GM21529 (cell line): ENCODE measurements around the gene CAV3.

Experiments used
- ATAC-seq: cut with Tn5 transposase; IDR thresholded peaks from one replicate; pipeline ENCODE4 v1.9.1; 2021; ENCODE audit not compliant: unreplicated experiment

Gene CAV3

DNA sequence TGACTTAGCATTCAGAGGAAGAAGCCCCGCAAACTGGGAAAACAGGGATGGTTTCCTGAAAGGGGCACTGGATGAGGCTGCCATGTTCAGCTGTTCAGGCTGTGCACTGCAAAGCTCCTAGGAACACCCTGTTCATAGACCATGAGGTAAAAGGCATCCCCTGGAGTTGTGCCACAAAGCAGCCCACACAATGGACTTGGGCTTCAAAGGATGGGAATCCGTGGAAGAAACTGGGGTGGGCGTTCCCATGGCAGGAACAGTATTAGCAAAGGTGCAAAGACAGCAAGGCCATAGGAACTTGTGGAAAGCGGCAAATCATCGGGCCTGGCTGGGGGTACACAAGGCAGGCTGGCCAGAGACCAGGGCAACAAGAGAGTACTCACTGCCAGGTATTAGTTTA lies 26.9 kb downstream of the CAV3 start:
- no peak for ATAC-seq

DNA sequence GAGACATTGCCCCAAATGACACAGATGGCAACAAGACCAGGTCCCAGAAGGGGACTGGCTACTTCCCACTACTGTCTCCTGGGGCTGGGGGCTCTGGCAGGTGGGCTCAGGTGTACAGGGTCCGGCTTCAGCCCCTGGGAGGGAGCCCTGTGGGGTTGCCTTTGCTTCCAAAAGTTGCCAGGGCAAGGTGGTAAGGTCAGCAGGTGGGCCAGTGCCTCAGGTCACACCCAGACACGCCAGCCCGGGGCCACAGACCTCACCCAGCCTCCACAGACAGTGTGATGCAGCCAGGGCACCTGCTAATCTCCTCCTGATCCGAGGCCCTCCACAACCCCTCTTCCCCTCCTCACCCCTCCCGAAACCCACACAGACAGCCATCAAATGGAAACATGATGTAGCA lies 28.3 kb downstream of the CAV3 start:
- no peak for ATAC-seq

DNA sequence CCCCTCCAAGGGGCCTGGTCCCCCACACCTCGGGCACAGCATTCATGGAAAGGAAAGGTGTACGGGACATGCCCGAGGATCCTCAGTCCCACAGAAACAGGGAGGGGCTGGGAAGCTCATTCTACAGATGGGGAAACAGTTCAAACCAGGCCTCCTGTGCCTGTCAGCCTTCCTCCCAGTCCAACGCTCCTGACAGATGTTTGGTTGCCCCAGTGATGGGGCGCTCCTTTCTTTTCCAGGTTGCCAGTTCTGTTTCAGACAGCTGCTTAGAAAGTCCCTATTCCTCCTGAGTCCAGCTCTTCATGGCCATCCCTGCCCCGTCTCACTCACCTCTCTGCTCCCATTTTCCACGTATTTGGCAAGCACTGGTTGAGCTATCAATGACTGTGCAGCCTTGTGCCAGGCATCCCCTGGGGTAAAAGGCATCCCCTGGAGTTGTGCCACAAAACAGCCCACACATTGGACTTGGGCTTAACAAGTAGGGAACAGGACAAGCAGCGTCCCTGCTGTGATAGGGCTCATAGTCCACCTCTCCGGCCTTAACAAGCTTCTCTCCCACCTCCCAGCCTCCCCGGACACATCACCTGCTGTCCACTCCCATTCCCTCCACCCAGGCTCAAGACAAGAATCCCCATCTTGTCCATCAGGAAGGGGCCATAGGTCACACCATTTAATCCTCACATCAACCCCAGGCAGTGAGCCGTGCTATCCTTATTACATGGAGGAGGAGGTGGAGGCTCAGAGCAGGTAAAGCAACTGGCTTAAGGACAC lies 29.2 kb downstream of the CAV3 start:
- ATAC-seq = no peak

DNA sequence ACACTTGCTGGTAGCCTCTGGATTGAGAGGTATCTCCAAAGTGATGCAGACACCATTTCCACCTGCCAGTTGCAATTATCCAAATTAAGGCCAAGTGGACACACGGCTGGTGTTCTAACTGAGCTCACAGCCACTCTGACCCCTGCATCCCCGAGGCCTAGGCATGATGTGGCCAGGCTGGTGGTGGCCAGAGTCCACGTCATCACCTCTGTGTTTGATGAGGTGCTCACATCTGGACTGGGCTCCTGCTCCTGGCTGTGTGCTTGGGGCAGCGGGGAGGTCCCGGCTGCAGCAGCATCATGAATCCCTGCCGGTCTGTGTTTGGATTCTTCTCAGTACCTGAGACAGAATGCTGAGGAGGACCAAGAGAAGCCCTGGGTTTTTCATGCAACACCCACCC lies 30.9 kb downstream of the CAV3 start:
- ATAC-seq = no peak

DNA sequence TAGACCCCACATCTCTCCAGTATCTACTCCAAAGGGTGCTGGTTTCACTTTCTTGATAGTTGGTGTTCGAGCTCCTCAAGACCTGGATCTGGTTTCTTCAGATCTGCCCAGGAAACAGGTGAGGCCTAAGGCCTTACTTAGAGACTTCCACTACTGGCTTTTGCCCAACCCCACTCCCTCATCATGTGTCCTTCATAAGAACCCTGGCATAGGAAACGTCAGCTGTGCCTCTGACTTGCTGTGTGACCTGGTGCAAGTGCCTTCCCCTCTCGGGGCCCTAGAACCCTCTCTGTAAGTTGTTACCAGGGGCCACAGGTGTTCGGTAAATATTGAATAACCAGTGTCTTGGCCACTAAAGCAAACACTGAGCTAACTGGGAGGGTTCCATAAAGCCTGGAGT lies 31.9 kb downstream of the CAV3 start:
- ATAC-seq = no peak

DNA sequence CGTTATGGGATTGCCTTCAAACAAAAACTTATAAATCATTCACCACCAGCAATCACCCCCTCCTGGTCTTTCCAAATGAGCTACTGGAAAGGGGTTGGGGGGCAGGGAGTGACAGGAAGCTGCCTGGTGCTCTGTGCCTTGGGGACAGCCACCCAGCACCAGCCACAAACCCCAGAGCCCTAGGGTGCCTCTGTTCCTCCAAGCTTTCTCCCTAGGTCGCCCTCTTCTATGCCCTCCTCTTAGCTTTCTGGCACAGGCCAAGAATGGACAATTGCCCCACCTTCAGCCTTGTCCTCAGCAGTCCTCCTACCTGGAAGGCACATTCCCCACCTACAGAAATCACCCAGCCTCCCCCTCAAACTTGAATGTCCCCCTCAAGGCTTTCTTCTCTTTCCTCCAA lies 32.5 kb downstream of the CAV3 start:
- ATAC-seq = no peak

DNA sequence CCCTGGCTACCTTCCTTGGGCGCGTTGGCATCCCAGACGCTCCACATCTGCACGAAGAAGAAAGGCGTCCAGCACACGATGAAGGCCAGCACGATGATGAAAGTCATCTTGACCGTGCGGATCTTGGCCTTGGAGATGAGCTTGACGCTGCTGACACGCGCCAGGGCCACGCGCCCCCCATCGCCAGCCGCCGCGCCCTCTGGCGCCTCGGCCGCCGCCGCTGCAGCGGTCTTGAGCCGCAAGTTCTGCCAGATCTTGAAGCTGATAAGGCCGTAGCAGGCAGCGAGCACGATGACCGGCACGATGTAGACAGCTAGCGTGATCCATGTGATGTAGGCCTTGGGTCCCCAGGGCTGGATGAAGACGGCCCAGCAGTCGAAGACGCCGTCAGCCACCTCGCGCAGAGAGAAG lies 33.7 kb downstream of the CAV3 start:
- no peak for ATAC-seq

DNA sequence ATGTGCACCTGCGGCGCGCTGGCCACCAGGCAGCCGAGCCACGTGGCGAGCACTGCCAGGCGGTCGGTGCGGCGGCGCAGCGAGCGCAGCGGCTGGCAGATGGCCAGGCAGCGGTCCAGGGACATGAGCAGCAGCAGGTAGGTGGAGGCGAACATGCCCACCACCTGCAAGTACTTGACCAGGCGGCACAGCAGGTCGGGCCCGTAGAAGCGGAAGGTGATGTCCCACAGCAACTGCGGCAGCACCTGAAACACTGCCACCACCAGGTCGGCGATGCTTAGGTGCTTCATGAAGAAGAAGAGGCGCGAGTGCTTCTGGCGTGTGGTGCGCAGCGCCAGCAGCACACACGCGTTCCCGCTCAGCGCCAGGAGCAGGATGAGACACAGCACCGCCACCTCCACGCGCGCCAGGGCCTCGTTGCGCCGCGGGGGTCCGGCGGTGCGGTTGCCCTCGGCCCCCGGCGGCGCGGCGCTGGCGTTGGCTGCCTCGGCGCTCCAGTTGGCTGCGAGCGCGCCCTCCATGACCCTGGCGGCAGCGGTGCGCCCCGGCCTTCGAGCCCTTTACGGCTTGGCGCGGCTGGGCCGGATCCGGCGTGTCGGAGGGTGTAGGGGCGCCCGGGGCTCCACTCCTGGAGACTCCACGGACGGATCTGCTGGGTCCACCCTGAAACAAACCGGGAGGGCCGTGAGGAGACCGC lies 34.2 kb downstream of the CAV3 start:
- peak; percentile 47 for ATAC-seq

DNA sequence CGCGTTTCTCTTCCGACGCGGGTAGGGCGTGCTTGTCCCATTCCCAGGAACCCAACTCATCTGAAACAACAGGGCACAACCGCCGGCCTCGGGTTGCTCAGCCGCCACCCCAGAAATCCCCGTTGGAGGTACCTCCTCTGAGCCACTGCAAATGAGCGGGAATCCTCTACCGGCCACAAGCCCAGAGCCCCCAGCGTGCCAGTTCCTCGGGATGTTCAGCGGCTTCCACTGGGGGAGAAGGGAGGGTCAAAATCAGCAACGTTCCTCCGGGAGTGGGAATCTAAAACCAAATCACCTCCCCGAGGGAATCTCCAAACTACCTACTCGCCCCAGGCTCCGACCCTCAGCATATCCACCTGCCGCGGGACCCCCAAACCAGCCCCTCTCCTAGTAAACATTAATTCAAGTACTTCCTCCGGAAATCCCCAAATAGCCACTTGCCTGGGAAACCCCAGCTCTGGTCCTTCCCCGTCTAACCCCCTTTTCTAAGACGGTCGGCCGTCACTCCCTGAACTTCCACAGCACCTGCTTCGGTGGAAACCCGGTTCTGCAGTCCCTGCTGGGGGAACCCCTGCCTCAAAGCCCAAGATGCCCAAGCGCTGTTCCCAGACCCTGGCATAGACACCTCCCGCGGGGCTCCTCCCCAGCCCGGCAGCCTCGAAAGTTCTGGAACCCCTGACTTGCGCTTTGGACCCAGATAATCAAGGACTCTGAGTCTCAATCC lies 34.9 kb downstream of the CAV3 start:
- peak; percentile 34 for ATAC-seq

DNA sequence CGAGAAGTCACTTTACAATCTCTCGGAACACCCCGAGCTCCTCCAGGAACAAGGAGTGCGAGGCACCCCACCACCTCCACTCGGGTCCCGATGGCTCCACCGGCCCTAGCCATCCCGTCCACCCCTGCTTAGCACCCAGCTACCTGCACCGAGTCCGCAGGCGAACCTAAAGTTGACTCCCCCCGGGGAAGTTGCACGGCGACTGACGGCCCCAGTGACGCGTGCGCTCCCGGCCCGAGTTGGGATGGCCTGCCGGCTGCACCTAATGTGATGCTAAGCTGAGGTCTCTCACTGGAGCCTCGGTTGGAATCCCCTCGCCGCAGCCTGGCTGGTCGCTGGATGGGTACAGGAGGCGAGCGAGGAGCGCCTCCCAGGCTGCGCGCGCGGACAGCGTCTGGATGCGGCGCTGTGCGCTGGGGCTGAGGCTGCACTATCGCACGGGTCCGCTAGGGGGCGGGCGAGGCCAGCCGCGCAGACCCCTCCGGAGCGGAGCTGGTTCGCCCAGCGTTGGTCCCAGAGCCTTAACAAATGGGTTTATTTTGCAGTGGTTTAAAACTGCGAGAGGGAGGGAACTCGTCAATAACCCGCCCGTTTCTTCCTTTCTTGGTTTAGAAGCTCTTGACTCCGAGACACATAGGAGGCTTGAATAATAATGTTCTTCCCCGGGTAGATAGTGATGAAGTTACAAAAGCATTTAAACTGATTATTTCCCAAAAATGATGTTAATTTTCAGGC lies 35.7 kb downstream of the CAV3 start, which contains the start of gene OXTR:
Gene OXTR (minus strand): TSS at position 526 of the 735 bp plus-strand sequence. CDS start 1,426 bp downstream, outside the sequence.
- ATAC-seq = peak; percentile 69

DNA sequence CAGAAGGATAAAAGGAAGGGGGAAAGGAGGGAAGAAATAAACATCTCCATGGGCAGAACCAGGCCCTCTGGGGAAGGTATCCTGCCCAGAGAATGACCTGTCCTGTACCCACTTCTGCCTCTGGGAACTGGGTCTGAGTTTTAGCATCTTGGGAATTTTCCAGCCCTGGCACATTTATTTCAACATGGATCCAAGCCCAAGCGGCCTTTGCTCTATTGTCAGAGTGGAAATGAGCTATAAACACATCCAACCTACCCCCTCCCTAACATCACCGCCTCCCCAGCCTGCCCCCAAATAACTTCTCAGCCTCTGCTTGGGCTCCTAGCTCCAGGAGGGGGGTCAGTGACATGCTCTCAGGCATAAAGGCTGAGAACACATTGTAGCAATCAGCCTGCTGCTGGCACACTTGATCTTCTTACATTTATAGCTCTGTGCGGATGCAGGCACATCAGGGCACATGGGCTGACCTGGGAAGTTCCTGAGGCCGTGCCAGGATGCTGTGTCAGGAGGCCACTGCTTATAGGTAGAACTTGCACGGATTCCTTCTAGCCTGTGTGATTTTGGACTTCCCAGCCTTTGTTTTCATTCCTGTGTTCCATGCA lies 40.4 kb downstream of the CAV3 start:
- ATAC-seq = no peak

DNA sequence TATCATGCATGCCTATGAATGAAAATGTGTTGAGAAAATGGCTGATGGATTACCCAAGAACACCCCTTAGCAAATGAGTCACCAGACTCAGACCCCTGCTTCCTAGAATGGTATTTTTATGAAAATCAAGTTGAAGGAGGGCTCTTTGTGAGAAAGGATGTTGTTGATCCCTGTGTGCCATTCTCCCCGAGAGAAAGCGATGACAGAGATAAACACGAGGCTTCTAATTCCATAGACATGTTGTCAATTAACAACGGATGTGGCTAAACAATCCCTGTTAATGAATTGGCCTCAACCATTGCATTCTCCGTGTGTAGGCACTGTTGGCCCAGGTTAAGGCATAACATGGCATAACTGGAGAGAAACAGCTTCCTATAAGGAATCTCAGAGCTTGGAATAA lies 41.6 kb downstream of the CAV3 start:
- ATAC-seq = no peak

DNA sequence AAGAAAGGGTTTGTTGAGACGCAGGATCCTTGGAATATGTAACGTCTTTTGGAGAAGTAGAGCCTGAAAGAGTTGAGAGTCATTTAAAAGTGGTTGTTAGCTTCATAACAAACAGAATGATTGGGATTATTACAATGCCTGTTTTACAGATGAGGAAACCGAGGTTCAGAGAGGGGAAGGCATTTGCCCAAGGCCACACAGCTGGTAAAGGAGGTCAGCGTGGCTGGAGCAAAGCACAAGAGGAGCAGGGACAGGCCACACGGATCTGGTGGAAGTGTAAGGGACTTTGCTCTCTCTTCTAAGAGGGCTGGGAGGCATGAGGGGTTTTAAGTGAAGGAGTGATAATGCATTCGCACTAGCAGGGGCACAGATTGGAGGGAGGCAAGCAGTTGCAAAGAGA lies 42.0 kb downstream of the CAV3 start:
- no peak for ATAC-seq

DNA sequence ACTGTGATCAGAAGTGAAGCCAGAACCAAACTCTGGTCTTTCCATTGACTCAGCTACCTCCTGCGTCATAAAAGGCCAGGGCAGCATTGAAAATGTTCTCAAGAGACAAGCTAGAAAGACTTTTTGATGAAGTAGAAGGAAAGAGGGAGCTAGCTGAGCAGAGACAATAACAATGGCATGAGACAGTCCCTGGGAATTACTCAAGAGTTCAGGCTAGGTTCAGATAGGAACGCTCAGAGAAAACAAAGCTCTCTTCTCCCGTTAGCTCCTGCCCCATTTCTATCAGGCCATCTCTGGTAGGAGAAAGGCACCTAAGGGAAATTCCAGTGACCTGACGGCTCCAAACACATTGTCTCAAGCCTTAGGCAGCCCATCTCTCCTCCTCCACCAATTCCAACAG lies 42.8 kb downstream of the CAV3 start:
- ATAC-seq = no peak

DNA sequence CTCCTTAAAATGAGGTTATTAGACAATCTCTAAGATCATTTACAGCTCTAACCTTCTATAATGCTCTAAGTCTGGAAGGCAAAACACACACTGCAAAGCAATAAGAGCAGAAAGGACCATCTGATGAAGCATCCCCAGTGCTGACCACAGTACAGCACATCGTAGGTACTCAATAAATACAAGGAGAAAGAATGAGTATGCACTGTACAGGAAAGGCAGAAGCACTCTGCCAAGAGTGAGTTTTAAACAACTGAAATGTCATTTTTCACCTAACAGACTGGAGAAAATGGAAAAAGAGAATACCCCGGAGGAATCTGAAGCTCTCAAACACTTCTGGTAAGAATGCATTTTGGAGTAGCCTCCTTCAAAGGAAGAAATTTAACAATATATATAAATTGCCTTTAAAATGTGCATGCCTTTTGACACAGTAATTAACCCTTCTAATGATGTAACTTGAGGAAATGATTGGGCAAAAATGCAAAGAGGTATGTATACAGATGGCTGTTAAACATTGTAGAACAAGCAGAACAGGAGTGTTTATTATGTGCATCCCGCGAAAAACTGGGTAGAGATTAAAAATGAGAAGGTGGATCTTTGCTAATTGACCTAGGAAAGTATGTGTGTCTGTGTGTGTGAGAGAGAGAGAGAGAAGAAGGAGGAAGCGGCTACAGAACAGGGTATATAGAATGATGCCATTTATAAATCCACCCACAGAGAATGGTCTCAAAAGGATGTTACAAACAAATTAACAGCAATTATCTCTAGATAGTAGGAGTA lies 43.8 kb downstream of the CAV3 start:
- ATAC-seq = no peak

DNA sequence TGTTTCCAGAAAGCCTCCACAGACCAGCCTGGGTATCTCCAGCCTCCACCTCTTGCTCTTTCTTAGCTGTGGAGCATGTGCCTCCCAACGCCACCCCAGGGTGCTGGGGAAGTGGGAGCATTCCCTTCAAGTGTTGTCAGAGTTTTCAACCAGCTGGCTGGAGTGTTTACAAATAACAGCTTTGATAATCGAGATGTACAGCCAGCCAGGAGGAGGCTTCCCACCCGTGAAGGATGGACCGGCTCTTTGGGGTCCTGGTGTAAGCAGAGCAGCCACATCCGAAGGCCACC lies 44.3 kb downstream of the CAV3 start:
- ATAC-seq = no peak

DNA sequence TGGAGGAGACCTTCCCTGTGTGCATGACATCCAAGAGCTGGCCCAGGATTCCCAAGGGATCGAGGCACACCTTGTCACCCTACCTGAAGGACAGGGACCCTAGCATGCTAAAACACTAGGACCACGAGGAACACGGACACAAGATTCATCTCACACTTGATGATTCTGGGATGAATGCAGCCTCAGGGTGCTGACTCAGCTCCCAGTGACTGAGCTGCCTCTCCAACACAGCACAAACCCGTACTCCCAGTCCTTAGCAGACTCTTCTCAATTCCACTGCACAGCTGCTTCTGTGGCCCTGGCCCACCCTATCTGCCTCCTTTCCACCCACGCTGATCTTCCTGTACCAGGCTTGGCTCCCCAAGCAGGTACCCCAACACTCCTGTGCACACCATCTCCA lies 44.9 kb downstream of the CAV3 start:
- no peak for ATAC-seq

DNA sequence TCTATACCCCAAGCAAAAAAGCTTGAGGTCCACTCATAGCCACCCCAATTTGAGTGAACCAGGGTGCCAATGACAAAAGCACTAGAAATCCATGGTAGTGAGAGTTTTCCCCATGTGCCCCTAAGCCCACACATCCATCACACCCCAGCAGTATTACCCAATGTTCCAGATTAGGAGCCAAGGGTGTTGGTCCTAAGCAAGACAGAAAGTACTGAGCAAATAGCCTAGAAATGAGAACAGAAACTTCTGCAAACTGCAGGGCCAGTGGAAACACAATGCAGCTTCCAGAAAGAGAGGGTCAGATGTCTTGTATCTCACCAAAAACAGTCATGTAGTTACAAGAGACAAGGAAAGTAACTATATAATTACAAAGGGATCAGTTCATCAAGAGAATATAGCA lies 46.7 kb downstream of the CAV3 start:
- ATAC-seq = peak; percentile 69

DNA sequence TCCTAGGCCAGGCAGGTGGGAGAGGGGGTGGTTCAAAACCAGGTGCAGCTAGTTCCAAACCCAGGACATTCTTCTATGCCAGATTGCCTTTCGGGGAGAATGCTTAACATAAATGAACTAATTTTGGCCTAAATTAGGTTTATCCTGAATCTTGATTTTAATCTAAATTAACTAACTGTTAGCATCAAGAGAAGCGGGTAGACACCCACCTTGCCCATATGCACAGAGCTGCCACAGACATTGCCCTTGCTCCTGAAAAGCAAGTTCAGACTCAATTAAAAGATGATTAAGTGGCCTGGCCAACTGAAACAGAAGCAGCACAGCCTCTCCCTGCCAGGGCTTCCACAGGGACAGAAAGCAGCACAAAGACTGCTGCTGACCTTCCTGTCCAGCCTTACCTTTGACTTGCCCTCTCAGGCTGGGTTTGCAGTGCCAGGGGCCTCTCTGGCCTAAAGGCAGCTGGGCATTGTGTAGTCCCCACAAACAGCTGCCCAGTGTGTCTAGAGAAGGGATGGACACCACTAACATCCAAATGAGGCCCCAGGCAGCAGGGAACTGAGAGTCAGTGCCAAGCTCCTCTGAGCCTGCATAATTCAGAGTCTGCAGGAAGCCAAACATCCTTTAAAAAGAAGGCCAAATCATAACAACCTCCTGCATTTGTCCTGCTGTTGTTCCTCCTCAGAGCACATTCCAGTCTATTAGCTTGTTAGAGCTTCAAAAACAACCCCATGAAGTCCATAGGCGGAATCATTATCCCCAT lies 51.3 kb downstream of the CAV3 start:
- ATAC-seq = no peak

DNA sequence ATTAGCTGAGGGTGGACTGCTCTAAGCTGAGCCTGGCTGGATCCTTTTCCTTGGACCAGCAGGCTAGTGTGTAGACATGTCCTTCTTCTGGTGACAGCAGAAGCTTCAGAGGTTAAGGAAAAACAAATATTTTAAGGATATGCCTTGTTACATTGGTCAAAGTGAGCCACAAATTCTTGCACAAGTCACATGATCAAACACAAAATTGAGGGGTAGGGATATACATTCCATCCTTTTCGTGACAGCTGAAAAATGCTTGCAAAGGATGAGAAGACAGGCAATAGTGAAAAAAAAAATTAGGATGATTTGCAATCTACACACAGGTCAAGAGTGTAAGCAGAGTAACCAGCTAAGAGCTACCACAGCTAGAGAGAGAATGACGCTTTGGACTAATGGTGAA lies 56.9 kb downstream of the CAV3 start:
- ATAC-seq = no peak
